GM19099 (cell line): ENCODE data around the gene SLC2A9.

Experiments
- POLR2A ChIP-seq: IDR thresholded peaks from 3 replicates; pipeline ENCODE4 v1.6.1; 2011; ENCODE audit warnings: low read depth; ENCODE audit not compliant: insufficient read length; ENCODE audit errors: extremely low read depth

Gene SLC2A9

DNA sequence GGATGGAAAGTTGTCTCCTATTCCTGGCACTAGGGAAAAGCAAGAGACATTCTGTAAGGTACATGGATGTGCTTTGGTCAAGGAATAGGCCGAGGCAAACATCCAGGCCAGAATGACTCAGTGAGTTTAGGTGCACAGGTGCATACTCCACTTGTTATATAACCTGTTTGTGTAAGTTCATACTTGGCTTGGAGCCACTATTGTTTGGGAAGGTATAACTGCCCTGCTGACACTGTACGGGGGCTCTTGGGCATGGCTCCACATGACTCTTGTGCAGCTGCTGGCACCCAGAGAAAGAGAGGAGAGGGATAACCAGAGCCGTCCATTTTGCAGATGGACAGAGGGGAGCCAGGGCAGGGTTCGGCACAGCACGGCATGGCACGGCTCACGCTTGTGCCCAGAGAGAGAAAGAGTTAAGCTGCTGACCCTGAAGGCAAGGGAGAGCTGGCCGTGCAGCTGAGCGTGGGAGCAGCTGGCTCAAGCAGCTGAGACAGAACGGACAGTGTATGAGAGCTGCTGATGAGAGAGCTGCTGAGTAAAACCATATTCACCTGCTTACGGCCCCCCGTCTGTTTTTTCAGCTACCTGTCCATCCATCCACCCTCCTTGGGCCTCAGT lies 98.0 kb downstream of the SLC2A9 start:
- no peak for TF ChIP-seq POLR2A

DNA sequence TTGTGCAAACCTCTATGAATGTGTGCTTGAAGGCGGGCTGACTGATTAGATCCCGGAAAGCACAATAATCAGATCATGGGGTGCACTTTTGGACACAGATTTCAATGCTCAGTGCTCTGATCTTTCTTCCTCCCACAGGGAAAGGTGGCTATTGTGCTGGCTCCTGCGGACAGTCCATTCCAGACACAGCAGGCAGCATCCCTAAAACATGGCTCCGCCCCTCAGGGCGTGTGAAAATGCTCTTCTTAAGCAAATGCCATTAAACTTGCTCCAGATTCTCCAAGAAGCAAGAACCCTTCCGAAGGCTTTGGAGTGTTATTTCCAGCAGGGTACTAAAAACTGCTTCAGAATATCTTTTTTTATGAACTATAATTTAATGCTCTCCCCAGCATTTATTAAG lies 100.0 kb downstream of the SLC2A9 start:
- TF ChIP-seq POLR2A = no peak

DNA sequence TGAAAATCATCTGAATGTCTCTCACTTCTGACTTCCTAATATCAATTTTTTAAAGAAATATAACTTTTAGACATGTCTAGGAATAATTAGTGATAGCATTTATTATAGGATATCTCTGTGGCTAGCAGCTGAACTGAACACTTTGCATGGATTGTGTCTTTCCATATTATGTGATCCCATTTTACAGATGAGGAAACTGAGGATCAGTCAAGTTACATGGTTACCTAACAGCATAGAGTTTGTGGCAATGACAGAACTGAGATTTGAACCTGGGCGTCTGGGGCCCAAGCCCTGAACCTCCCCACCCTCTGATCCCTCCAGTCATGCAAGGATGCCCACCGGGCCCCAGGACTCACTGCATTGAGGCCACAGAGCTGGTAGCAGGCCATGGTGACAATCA lies 101.3 kb downstream of the SLC2A9 start:
- no peak for TF ChIP-seq POLR2A

DNA sequence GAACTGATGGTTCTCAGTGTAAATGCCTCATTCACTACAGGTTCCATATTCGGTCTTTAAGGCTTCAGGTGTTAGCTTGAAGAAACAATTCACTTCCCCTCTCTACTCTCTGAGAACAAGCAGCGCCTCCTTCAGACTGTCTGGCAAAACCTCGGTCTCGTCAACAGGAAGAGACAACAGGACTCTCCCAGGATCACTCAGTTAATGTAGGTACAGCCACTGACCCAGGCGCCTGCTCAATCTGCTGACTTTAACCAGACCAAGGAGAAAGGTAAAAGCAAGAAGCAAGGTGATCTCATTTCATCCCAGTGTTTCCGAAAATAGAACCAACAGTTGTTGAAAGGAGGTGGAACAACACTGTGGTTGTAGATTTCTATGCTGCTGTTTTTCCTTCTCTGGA lies 102.2 kb downstream of the SLC2A9 start:
- TF ChIP-seq POLR2A = no peak

DNA sequence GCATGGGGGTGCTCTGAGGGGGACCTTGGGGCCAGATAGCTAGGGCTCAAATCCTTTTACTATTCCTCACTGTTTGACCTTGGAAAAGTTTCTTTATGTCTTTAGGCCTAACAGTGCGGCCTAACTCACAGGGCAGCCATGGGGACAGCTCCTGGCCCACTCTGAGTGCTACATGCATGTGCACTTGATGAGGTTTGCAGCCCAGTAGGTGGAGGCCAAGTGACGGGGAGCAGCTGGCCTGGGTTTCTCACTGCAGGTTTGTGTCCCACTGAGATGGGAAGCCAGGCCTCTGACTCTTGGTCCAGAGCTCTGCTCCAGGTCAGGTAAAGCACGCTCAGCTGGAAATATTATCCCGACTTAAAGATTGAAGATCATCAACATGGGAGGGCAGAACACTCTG lies 102.8 kb downstream of the SLC2A9 start:
- no peak for TF ChIP-seq POLR2A

DNA sequence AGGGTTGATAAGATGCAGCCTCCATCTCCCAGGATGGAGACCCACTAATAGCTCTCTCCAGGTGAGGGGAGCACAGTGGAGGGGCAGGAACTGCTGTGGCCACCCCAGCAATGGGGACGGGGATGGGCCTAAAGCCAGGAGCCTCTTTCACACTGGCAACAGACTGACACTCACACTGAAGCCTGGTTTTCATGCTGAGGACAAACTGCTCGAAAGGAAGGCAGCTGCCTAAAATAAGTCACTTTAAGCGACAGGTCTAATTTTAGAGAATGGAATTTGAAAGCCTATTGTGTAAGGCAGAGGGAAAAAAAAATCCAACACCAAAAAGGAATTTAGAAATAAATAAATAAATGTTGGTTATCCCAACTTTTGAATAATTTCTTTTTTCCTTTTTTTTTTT lies 104.4 kb downstream of the SLC2A9 start:
- no peak for TF ChIP-seq POLR2A

DNA sequence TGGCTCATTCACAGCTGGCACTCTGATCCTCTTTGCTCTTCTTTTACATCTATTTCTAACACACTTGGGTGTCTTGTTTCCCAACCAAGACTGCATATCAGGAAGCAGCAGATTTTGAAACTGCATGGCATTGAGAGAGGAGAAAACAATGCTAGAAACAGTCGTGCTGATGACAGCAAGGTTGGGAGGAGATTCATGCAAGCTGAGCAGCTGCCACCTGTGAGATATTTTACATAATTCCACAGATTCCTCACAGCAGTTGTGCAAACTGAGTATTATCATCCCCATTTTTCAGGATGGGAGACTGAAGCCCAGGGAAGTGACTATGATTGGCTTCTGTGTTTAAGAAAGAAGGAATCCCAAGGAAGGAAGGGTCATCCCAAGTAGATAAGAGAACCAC lies 105.0 kb downstream of the SLC2A9 start:
- no peak for TF ChIP-seq POLR2A

DNA sequence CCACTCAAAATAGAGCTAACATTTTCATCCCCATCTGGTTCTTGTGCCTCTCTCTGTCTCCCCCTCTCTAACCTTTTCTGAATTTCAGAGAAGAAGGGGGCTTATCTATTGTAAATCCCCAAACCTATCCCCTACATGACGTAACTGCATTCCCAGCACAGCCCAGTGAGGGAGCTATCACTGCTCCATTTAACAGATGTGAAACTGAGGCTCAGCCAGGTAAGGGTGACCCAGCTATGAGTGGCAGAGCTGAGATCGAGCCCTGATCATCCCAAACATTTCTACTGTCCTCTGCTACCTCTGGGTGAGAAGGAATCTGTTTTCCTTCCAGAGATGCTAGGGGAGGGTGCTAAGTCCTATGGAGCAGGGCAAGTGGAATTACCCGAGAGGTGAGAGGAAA lies 107.5 kb downstream of the SLC2A9 start:
- no peak for TF ChIP-seq POLR2A

DNA sequence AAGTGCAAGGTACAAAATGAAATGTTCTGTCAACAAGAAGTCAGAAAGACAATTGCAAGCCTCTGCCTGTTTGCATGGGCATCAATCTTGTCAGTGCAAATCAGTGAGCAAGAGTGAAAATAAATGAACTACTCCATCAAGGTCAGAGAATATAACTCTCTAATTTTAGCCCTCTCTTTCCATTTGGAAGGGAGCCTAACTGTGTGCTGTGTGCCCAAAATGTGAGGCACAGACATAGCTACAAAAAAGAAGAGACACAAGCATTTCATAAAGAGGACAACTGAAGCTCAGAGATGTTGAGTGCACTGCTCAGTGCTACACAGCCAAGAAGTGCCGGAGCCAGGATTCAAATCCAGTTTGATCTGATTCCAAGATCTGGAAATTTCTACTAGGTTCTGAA lies 114.3 kb downstream of the SLC2A9 start:
- no peak for TF ChIP-seq POLR2A

DNA sequence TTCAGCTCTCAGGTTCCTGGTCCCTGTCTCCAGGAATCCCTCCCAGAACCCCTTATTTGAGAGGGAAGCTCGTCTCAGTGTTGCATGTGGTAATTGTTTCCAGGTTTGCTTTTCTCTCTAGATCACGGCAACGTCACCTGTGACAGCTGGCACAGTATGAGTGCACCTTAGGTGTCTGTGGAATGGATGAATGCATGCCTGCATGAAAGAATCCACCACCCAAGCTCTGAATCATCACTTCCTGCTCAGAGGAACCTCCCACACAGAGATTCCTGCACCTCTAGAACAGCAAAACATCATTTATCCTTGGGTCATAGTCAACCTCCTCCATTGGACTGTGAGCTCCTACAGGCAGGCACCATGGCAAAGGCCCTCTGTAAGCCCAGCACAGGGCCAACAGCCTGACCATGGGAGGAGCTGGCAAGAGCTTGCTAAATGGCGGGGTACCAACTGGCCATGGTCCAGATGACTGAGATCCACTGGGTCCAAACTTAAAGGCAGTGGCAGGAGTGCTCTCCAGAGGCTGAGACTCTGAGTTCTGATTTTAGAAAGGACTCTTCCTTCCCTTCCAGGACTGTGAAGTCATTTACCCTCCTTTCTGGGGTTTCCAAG lies 116.2 kb downstream of the SLC2A9 start:
- TF ChIP-seq POLR2A = no peak

DNA sequence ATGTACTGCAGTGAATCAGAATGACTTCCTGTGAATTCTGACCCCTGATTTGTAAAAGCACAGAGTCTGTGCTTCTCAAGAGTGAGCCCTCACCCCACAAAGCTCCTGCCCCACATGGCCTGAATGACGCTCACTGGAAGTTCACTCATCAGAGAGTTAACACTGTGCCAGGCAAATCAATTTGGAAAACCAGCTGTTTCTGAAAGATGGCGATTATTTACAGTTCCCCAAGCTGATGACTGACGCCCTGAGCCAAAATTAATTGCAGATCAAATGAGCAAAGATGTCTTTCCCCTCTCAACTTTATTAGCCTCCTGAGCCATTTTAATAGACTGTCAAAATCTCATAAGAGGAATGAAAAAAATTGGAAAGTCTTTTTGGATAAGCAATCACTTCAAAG lies 118.0 kb downstream of the SLC2A9 start:
- TF ChIP-seq POLR2A = no peak

DNA sequence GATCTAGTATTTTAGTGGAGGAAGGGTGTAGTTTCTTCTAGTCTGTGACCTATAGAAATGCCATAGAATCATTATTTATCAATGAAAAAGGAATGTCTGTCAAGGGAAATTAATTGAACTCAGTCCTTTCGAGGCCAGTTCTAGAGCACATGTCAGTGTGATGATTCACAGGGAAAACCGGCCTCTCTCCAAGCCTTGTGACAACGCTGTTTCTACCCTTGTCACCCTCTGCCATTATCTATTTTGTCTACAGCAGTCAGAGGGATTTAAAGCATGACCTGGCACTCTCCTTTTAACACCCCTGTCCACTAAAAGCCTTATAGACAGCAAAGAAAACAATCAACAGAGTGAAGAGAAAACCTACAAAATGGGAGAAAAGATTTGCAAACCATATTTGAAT lies 120.0 kb downstream of the SLC2A9 start:
- no peak for TF ChIP-seq POLR2A

DNA sequence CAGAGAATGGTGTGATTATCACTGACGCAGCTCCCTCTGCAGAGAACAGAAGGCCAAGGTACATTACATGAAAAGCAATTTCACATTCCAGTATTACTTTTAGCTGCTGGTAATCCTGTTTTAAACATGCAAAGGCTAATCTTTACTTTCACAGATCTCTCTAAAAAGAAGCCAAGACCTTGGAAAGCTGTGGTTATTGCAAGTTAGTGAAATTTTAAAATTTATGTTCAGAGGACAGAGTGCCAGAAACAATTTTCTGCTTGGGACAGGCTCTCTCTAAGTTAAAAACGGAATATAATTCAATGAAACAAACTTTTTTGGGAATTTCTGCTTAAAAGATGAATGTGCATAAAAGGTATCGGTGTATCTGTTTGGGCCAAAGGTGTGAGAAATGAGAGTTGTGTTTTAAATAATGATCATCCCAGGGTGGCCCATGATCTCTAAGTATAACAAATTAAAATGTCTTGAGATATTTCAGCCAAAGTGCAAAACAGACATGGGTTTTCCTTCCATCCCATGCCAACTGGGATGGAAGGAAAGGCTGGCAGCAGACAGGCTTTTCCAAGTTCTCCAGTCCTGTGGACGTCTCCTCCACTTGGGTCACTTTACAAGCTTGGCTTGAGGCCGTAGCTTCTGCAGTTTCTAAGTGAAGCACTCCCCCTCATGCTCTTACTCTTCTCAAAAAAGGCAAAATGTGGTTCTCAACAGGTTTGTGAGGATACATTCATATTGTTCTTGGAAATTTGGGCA lies 121.8 kb downstream of the SLC2A9 start:
- no peak for TF ChIP-seq POLR2A

DNA sequence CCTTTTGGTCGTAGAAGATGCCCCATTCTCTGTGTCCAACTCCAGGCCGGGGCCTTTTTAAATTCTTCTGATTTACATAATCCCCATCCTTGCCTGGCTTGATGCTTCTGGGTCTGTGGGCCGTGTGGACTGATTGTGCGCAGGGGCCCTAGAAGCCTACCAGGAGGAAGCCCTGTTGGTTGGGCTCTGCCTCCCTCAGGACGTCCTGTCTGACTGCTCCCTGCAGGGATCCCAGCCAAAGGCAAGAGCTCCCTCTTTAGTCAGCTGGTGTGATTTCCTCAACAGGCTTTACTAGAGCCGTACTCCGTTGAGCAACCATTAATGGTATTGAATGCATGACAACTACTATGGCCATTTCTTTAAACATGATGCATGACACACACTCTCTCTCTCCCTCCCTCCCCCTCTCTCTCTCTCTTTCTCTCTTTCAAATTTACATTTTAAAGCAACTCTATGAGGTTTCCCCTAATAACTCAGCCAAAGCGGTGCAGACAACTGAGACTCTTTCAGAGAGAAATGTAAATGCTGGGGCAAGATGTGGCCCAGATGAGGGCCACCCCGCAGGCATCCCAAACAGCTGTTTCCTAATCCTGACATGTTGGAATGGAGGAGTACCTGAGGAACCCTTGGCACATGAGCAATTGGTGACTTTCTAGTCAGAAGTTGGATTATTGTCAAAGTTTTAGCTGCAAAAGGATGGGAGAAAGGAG lies 122.5 kb downstream of the SLC2A9 start:
- no peak for TF ChIP-seq POLR2A

DNA sequence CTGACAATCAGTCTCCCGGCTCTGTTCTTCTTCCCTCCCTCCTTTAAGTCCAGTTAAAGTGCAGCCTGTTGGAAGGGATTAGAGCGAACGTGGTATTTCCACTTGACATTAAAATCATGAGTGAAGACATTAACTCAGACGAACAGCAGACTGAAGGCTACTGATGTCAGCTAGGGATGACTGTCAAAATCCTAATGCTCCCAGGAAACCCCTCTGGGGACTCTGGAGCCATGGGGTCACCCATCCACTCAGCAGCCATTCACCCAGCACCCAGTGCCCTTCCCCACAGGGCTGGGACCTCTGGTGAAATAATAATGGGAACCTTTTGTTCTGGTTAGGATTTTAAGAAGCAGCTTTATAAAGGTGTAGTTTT lies 126.0 kb downstream of the SLC2A9 start:
- TF ChIP-seq POLR2A = no peak

DNA sequence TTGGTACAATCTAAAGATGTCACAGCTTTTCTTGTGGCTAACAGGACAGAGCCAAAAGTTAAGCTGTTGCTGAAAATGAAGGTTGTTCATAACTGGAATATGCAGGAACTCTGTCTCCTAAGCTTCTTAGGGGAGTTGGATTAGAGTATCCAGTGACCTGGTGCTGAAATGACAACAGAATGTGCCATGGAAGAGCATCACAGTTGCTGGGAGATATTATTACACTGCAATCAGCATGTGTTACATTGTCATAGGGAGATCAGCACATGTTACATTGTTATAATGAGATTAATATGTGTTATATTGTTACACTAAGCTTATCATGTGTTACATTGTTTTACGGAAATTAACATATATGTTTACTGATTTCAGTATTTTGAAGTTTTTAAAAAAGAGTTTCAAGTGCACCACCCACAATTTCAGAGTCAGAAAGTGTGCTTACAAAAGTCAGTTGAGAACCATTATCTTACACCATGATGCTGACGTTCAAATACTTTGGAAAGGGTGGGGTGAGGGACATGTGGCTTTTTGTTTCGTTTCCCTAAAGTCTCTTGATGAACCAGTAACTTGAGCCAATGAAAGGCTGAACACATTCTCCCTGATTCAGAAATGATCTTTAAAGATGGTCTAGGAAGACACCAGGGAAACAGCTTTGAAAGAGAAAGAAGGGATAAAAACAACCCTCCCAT lies 126.5 kb downstream of the SLC2A9 start:
- no peak for TF ChIP-seq POLR2A
